Measurements from ENCODE around the gene S100Z. TPM values are rescaled to one million over a fixed set of nuclear protein-coding genes. Genes with fewer than 3 reads are reported as not detected.

The S100Z gene
- polyA plus RNA-seq, 2 of the 4 experiments (the other 2 are of a cell fraction): not detected

- TF ChIP-seq SREBF2 (IDR thresholded peaks at IDR 0.05): no peak
- TF ChIP-seq RAD21 (conservative IDR thresholded peaks at IDR 0.05 in 1 of 2, IDR thresholded peaks at IDR 0.05 in 1 of 2): peak in 1 of 2 experiments; percentile 18; a peak in 1 of 5 replicates
- no peak for TF ChIP-seq PHF8 (IDR thresholded peaks at IDR 0.05; ENCODE audit: borderline replicate concordance, low read depth)
- TF ChIP-seq CHD2 (IDR thresholded peaks at IDR 0.05; ENCODE audit: low read length, partially characterized antibody): no peak
- peak; percentile 27; the same call in 1 of the 2 replicates for TF ChIP-seq NFE2L2 (conservative IDR thresholded peaks at IDR 0.05; ENCODE audit: low read length)
- TF ChIP-seq JUN (IDR thresholded peaks at IDR 0.05): peak; percentile 24 to 56; a peak in 2 of 5 replicates
- TF ChIP-seq EP300 (IDR thresholded peaks at IDR 0.05): peak; percentile 52 to 86; a peak in 4 of 5 replicates
- TF ChIP-seq MAX (IDR thresholded peaks at IDR 0.05): peak; percentile 30; the same call in 1 of the 2 replicates
- TF ChIP-seq CEBPB (IDR thresholded peaks at IDR 0.05): peak in 1 of 2 experiments; percentile 71; a peak in 1 of 4 replicates
- TF ChIP-seq ELK1 (IDR thresholded peaks at IDR 0.05; ENCODE audit: low read depth, low read length): no peak
- no peak for TF ChIP-seq KDM1A (IDR thresholded peaks at IDR 0.05; ENCODE audit: low read depth)
- TF ChIP-seq TP53 (CRISPR knock-in tag; IDR thresholded peaks at IDR 0.05): no peak
- TF ChIP-seq ATOH8 (CRISPR knock-in tag; IDR thresholded peaks at IDR 0.05; ENCODE audit: low read depth): peak; percentile 61; the same call in 1 of the 2 replicates
- TF ChIP-seq FOSL2 (IDR thresholded peaks at IDR 0.05): no peak; the same call in 1 of the 2 replicates
- TF ChIP-seq FOSL2 (CRISPR knock-in tag; IDR thresholded peaks at IDR 0.05): peak; percentile 34; the same call in 1 of the 2 replicates
- TF ChIP-seq RARB (CRISPR knock-in tag; IDR thresholded peaks at IDR 0.05): 0 out of 2 replicates have a peak, but pooled peaks have one; percentile 36
- TF ChIP-seq MAFK (IDR thresholded peaks at IDR 0.05; ENCODE audit: partially characterized antibody): peak; percentile 71
- no peak for TF ChIP-seq CTCF (IDR thresholded peaks at IDR 0.05)
- peak; percentile 74; the same call in 1 of the 2 replicates for TF ChIP-seq GATA3 (IDR thresholded peaks at IDR 0.05; ENCODE audit: borderline replicate concordance)
- TF ChIP-seq HOXB13 (CRISPR knock-in tag; IDR thresholded peaks at IDR 0.05; ENCODE audit: low read depth): peak; percentile 37; the same call in 1 of the 2 replicates
- TF ChIP-seq BHLHE40 (IDR thresholded peaks at IDR 0.05; ENCODE audit: low read depth, low read length): no peak
These were observed 48.5 kb upstream of the S100Z start (continued) for GRCh38 chr5:76801159-76801802.

GRCh38 chr5:76801803-76802195 lies 48.0 kb upstream of the S100Z start:
- ATAC-seq: peak in 1 of 2 experiments; percentile 6; a peak in 3 of 6 replicates
- no peak overlapping the region for H3K4me3 ChIP-seq
- DNase-seq (ENCODE audit: low read depth in 1 of 2, low spot score in 1 of 2): peak in 1 of 2 experiments; percentile 69
- H3K9me3 ChIP-seq: no peaks in the 10 kb centered on the region
- ChIA-PET POLR2A (interaction anchor here (1.4 to 3.4 kb wide), 4 partner anchors 11 to 22 kb away, joined by 3 to 27 read pairs (median 7); partner anchors contain the start of gene F2RL1), CTCF (interaction anchor here (0.5 to 3.6 kb wide), 4 partner anchors 11 to 535 kb away, joined by 3 to 18 read pairs (median 8); no protein-coding TSS in a partner anchor)
- 62% methylated on average over 3 of the region's 3 CpGs for WGBS (ENCODE audit: missing lambda C conversion rate)
- FAIRE-seq: no peak
- no peak for TF ChIP-seq CHD2 (IDR thresholded peaks at IDR 0.05; ENCODE audit: low read length, partially characterized antibody)
- TF ChIP-seq TP53 (CRISPR knock-in tag; IDR thresholded peaks at IDR 0.05): peak; percentile 64; the same call in 1 of the 2 replicates
- TF ChIP-seq ZSCAN20 (CRISPR knock-in tag; IDR thresholded peaks at IDR 0.05): peak; percentile 3; the same call in 1 of the 2 replicates
- 0 out of 2 replicates have a peak, but pooled peaks have one; percentile 17 for TF ChIP-seq HOXB5 (CRISPR knock-in tag; IDR thresholded peaks at IDR 0.05)
- peak overlapping the region; percentile 90 to 98 for H3K27ac ChIP-seq
- peaks cover 67% of the 10 kb centered on the region for H3K4me1 ChIP-seq
- H3K4me2 ChIP-seq: peak overlapping the region; percentile 43

Data from A549 (cell line).